HL-60 (cell line): Measurements from ENCODE around the gene CHRDL2.

ENCODE experiments used
- DNase-seq, 2 experiments: peaks; one replicate each; pipeline ENCODE4 v3.0.0-alpha.2; 2010 to 2020; ENCODE audit warnings: low read depth in 1 of 2, low spot score in 1 of 2
- H3K27ac ChIP-seq: fragments of 250-450 bp; sonication (Bioruptor Pico); replicated peaks from 2 replicates; pipeline ENCODE4 v1.5.1; 2020; ENCODE audit warnings: mild to moderate bottlenecking, moderate library complexity
- H3K27me3 ChIP-seq: fragments of 250-450 bp; sonication (Bioruptor Pico); 2 replicates; pipeline ENCODE4 v1.5.1; 2021; ENCODE audit warnings: mild to moderate bottlenecking, moderate library complexity; ENCODE audit not compliant: insufficient read depth, poor library complexity, severe bottlenecking
- H3K4me3 ChIP-seq: replicated peaks from 2 replicates; pipeline ENCODE4 v1.5.1; 2011; ENCODE audit warnings: mild to moderate bottlenecking, control low read depth, low read length; ENCODE audit not compliant: insufficient read depth
- GABPA ChIP-seq: IDR thresholded peaks from 2 replicates; pipeline ENCODE4 v1.6.1; 2012; ENCODE audit warnings: low read depth
- POLR2AphosphoS5 ChIP-seq: IDR thresholded peaks from 2 replicates; pipeline ENCODE4 v1.6.1; 2012; ENCODE audit warnings: low read depth
- SPI1 ChIP-seq: IDR thresholded peaks from 2 replicates; pipeline ENCODE4 v1.6.1; 2012; ENCODE audit warnings: low read depth, mild to moderate bottlenecking, borderline replicate concordance
- TF ChIP-seq, protein P1 (sequence below): IDR thresholded peaks from one replicate; pipeline ENCODE4 v1.5.1; 2011; ENCODE audit warnings: low read length, control low read depth, inconsistent platforms; ENCODE audit not compliant: insufficient read depth
- TF ChIP-seq, protein P2 (sequence below): IDR thresholded peaks from 2 replicates; pipeline ENCODE4 v1.6.1; 2012; ENCODE audit warnings: low read depth; ENCODE audit not compliant: insufficient replicate concordance

The CHRDL2 gene

DNA sequence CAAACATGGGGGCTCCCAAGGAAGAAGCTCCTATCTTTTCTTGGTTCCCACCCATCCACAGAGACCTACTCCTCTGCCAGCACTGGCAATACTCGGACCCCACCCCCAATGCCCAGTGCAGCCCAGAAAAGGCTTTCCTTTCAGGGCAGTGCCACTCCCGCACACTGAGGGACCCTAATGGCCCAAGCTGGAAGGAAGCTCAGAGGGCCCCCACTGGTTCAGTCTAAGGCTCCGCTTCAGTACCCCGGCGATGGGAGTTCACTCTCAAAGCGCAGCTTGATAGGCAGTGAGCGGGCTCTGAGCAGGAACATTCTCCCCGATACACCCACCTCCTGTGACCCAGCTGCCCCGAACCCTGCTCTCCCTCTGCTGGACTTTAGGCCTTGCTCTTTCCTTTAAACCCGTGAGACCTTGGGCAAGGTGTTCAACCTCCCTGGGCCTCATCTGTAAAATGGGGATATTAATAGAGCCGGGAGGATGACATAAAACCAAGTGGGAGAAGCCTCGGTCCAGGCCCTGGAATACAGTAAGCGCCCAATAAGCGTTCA, 48.4 kb downstream of the CHRDL2 start:
- H3K27ac ChIP-seq = no peak overlapping the region
- H3K4me3 ChIP-seq = no peak overlapping the region; the same call in 1 of the 2 replicates
- TF ChIP-seq, protein P1, sequence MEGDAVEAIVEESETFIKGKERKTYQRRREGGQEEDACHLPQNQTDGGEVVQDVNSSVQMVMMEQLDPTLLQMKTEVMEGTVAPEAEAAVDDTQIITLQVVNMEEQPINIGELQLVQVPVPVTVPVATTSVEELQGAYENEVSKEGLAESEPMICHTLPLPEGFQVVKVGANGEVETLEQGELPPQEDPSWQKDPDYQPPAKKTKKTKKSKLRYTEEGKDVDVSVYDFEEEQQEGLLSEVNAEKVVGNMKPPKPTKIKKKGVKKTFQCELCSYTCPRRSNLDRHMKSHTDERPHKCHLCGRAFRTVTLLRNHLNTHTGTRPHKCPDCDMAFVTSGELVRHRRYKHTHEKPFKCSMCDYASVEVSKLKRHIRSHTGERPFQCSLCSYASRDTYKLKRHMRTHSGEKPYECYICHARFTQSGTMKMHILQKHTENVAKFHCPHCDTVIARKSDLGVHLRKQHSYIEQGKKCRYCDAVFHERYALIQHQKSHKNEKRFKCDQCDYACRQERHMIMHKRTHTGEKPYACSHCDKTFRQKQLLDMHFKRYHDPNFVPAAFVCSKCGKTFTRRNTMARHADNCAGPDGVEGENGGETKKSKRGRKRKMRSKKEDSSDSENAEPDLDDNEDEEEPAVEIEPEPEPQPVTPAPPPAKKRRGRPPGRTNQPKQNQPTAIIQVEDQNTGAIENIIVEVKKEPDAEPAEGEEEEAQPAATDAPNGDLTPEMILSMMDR = no peak
- no peak for TF ChIP-seq POLR2AphosphoS5
- TF ChIP-seq GABPA = no peak
- TF ChIP-seq SPI1 = no peak
- TF ChIP-seq, protein P2, sequence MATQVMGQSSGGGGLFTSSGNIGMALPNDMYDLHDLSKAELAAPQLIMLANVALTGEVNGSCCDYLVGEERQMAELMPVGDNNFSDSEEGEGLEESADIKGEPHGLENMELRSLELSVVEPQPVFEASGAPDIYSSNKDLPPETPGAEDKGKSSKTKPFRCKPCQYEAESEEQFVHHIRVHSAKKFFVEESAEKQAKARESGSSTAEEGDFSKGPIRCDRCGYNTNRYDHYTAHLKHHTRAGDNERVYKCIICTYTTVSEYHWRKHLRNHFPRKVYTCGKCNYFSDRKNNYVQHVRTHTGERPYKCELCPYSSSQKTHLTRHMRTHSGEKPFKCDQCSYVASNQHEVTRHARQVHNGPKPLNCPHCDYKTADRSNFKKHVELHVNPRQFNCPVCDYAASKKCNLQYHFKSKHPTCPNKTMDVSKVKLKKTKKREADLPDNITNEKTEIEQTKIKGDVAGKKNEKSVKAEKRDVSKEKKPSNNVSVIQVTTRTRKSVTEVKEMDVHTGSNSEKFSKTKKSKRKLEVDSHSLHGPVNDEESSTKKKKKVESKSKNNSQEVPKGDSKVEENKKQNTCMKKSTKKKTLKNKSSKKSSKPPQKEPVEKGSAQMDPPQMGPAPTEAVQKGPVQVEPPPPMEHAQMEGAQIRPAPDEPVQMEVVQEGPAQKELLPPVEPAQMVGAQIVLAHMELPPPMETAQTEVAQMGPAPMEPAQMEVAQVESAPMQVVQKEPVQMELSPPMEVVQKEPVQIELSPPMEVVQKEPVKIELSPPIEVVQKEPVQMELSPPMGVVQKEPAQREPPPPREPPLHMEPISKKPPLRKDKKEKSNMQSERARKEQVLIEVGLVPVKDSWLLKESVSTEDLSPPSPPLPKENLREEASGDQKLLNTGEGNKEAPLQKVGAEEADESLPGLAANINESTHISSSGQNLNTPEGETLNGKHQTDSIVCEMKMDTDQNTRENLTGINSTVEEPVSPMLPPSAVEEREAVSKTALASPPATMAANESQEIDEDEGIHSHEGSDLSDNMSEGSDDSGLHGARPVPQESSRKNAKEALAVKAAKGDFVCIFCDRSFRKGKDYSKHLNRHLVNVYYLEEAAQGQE = no peak
- H3K27me3 ChIP-seq = peaks cover 10% of the 10 kb centered on the region
- no peak for DNase-seq

DNA sequence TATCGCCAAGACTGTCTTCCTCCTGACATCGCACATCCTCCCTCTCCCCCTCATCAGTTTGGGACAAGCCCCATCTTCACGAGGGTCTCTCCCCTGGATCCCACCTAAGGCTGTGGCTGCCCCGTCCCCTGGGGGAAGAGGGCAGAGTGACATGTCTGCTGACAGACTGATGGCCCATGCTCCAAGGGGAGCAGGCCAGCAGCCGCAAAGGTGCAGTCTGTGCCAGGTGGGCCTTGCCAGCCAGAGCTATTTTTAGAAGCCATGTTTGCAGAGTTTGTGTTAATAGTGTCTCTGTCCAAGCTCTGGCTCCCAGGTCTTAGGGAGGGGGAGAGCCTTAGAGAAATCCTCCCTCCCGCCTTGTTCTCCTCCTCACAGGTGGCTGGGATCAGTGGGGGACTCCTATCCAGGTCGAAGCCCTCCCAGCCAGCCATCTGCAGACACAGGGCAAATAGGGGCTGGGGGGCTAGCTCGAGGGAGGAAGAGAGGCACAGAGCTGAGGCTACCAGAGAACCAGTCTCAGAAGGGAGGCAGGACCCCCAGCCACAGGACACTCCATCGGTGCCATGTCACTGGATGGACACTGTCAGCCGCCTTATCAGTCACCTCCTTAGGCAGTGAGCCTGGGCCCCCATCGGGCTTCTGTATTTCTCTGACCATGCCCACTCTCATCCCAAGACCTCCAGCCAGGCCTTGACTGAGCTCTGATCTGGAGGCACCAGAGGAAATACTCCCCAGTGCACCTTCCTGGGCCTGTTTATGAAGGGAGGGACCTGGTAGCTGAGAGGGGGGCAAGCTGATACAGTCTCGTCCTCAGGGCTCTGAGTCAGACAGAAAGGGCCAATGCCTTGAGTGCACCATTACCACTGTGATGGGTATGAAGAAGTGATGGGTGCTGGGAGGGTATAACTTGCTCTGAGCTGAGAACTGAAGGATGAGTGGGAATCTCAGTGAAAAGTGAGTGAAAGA, 49.3 kb downstream of the CHRDL2 start:
- Histone ChIP-seq H3K27ac (no peak overlapping the region), H3K4me3 (no peak overlapping the region), H3K27me3 (peaks cover 10% of the 10 kb centered on the region)
- TF ChIP-seq GABPA (no peak), POLR2AphosphoS5 (no peak), SPI1 (no peak)
- TF ChIP-seq, protein P2 = no peak
- TF ChIP-seq, protein P1 = no peak
- DNase-seq = no peak

DNA sequence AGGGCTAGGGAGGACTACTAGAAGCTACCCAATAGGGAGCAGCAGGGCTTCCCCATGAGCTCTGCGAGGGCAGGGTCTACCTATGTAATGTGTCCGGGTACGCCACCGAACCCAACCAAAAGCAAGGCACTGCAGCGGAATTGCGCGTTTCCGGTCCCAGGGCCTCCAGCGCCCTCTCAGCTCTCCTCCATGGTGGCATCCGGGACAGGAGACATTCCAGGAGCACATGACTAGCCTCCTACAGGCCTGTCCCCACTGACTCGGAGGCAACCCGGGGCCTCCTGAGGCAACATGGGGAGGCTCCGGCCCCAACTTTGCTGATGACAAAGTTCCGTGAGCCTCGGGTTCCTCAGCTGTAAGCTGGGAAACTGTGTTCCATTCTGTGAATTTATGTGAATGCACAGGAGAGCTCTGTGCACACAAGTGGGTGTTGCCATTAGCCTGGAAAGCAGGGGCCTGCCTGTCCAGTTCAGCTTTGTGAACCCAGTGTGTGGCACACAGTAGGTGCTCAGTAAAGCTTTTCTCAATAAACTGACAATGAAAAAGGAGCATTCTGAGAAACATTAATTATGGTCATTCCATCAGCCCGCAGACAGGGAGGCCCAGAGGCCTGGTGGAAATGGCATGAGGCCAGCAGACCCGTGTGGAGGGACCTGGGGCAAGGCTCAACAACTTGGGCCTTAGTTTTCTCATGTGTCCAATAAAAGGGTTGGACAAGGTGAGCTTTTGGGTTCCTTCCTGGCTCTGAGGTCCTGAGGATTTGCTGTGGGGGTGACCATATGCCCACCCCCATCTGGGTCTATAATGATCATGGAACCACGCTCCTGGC, 50.3 kb downstream of the CHRDL2 start:
- peaks cover 10% of the 10 kb centered on the region for H3K27me3 ChIP-seq
- no peak for TF ChIP-seq SPI1
- TF ChIP-seq GABPA = no peak
- TF ChIP-seq POLR2AphosphoS5 = no peak
- TF ChIP-seq, protein P1 = no peak
- TF ChIP-seq, protein P2 = no peak
- no peak for DNase-seq
- H3K4me3 ChIP-seq = no peak overlapping the region
- no peak overlapping the region for H3K27ac ChIP-seq
